ENCODE data around the gene TMCO2. TPM values are rescaled to one million over a fixed set of nuclear protein-coding genes. Genes with fewer than 3 reads are reported as not detected.

The TMCO2 gene
- total RNA-seq, 1 experiment from 2014 or later, result not detected

GRCh38 chr1:40264354-40264781, 16.6 kb downstream of the TMCO2 start:
- Histone ChIP-seq H3K4me1 (ENCODE audit: insufficient read depth, low read length) (peaks cover 9% of the 10 kb centered on the region), H4K20me1 (ENCODE audit: low read length) (no peaks in the 10 kb centered on the region), H3K9me2 (replicated peaks; ENCODE audit: low read length) (no peaks in the 10 kb centered on the region), H3K79me2 (ENCODE audit: low read length) (peaks cover 55% of the 10 kb centered on the region), H3K9me3 (ENCODE audit: low read length) (no peaks in the 10 kb centered on the region), H2AFZ (ENCODE audit: low read length) (no peak overlapping the region), H3K36me3 (ENCODE audit: low read depth, low read length) (peaks cover 46% of the 10 kb centered on the region), H3K4me2 (ENCODE audit: low read length) (no peak overlapping the region), H3K27ac (ENCODE audit: low read length) (no peak overlapping the region), H3K27me3 (ENCODE audit: low read length) (no peaks in the 10 kb centered on the region), H3K4me3 (ENCODE audit: low read length) (no peak overlapping the region), H3K9ac (ENCODE audit: low read length) (no peak overlapping the region), H3F3A (ENCODE audit: low read length, unreplicated experiment) (no peaks in the 10 kb centered on the region)
- no TSS peak for BruUV-seq (replicated peaks)
- intact Hi-C loops (cut with micrococcal nuclease), result no loop called here
- no peak for TF ChIP-seq CTCF (conservative IDR thresholded peaks at IDR 0.05; ENCODE audit: low read depth, low read length)
- no peak for TF ChIP-seq EZH2 (IDR thresholded peaks at IDR 0.05; ENCODE audit: low read length, unreplicated experiment)
- no peak for TF ChIP-seq EZH2phosphoT487 (IDR thresholded peaks at IDR 0.05; ENCODE audit: borderline replicate concordance, low read length)
- no peak for ATAC-seq
- CTCF ChIA-PET, result no interaction called here
- POLR2A ChIA-PET (ENCODE audit: unreplicated experiment), result no interaction called here
- DNase-seq, result no peak

GRCh38 chr1:40265298-40265697, 17.6 kb downstream of the TMCO2 start:
- no TSS peak for BruUV-seq (replicated peaks)
- H3K27me3 ChIP-seq (ENCODE audit: low read length), result no peaks in the 10 kb centered on the region
- peaks cover 46% of the 10 kb centered on the region for H3K79me2 ChIP-seq (ENCODE audit: low read length)

More at GRCh38 chr1:40265298-40265697, 17.6 kb downstream of the TMCO2 start:
- H3K4me3 ChIP-seq (ENCODE audit: low read length), result no peak overlapping the region
- H3K4me1 ChIP-seq (ENCODE audit: insufficient read depth, low read length), result peaks cover 14% of the 10 kb centered on the region
- no peak for TF ChIP-seq CTCF (conservative IDR thresholded peaks at IDR 0.05; ENCODE audit: low read depth, low read length)
- TF ChIP-seq EZH2 (IDR thresholded peaks at IDR 0.05; ENCODE audit: low read length, unreplicated experiment), result no peak
- TF ChIP-seq EZH2phosphoT487 (IDR thresholded peaks at IDR 0.05; ENCODE audit: borderline replicate concordance, low read length), result no peak
- ATAC-seq, result no peak
- H4K20me1 ChIP-seq (ENCODE audit: low read length), result no peaks in the 10 kb centered on the region
- H3K27ac ChIP-seq (ENCODE audit: low read length), result no peak overlapping the region
- H2AFZ ChIP-seq (ENCODE audit: low read length), result no peak overlapping the region
- POLR2A ChIA-PET (ENCODE audit: unreplicated experiment), result no interaction called here
- H3K36me3 ChIP-seq (ENCODE audit: low read depth, low read length), result peaks cover 53% of the 10 kb centered on the region
- no peak overlapping the region for H3K9ac ChIP-seq (ENCODE audit: low read length)
- intact Hi-C loops (cut with micrococcal nuclease), result no loop called here
- H3F3A ChIP-seq (ENCODE audit: low read length, unreplicated experiment), result no peaks in the 10 kb centered on the region
- no peak overlapping the region for H3K4me2 ChIP-seq (ENCODE audit: low read length)
- no peak for DNase-seq
- H3K9me2 ChIP-seq (replicated peaks; ENCODE audit: low read length), result no peaks in the 10 kb centered on the region
- no peaks in the 10 kb centered on the region for H3K9me3 ChIP-seq (ENCODE audit: low read length)
- CTCF ChIA-PET, result no interaction called here

All from PC-3 (cell line).